K562 (cell line): ENCODE results near the gene MDC1. TPM values are rescaled to one million over a fixed set of nuclear protein-coding genes. Genes with fewer than 3 reads are reported as not detected.
A peak's percentile ranks its signal among the peaks of the same experiment; 100 is the strongest.

Experiments
- ATAC-seq: fragments of 200-7000 bp; cut with Tn5 transposase; 3 replicates; pipeline ENCODE4 v1.9.1; 2020; ENCODE audit warnings: moderate library complexity
- BruUV-seq: library from RNA; stranded (reverse); fragments of 400-500 nt; replicated peaks from 2 replicates; lab custom pipeline; 2021; lab: Mats Ljungman, UMichigan
- CTCF ChIA-PET: fragments of 300-600 bp; formaldehyde crosslinking; extraction: SDS; loops from one replicate; lab custom pipeline; 2021; ENCODE audit warnings: low intra/inter-chr PET ratio; lab: Yijun Ruan, JAX
- POLR2A ChIA-PET: fragments of 300-600, 350-650 bp; sonication (Branson Sonifier 250); formaldehyde crosslinking; extraction: SDS; loops from one replicate; lab custom pipeline; 2021; ENCODE audit warnings: antibody characterized with exemption, inconsistent platforms; lab: Yijun Ruan, JAX
- DNase-seq, 4 experiments: peaks; one replicate each; pipeline versions ENCODE4 v3.0.0 to v3.0.0-alpha.2; 2011 to 2018; ENCODE audit warnings: low spot score in 3 of 4, mixed read lengths in 3 of 4; ENCODE audit errors: extremely low read depth in 1 of 4
- FAIRE-seq: peaks from 2 replicates; lab custom pipeline; 2011; peaks lifted over from hg19 to GRCh38; lab: Jason Lieb, UNC
- H2AFZ ChIP-seq: 2 replicates; pipeline ENCODE4 v1.6.0; 2011; ENCODE audit warnings: low read depth, low read length, control low read depth, inconsistent platforms
- H3K27ac ChIP-seq: fragments of 200-600 bp; 3 replicates; pipeline ENCODE4 v1.8.0; 2011; ENCODE audit warnings: low read depth, mild to moderate bottlenecking, control low read depth, inconsistent platforms, low read length, moderate library complexity, mixed read lengths; ENCODE audit errors: extremely low read depth
- H3K27me3 ChIP-seq, 2 experiments: fragments of 300-600 bp in 1 of 2; 2 replicates in 1 of 2; 3 replicates in 1 of 2; pipeline versions ENCODE4 v1.6.0 to v1.8.0; 2011; ENCODE audit warnings: inconsistent platforms in 2 of 2, low read length in 2 of 2, mild to moderate bottlenecking in 1 of 2, mixed read lengths in 1 of 2, moderate library complexity in 1 of 2; ENCODE audit not compliant: control insufficient read depth in 2 of 2, insufficient read depth in 2 of 2
- H3K36me3 ChIP-seq: fragments of 300-600 bp; 3 replicates; pipeline ENCODE4 v1.8.0; 2011; ENCODE audit warnings: mild to moderate bottlenecking, low read length, inconsistent platforms; ENCODE audit not compliant: control insufficient read depth, insufficient read depth
- H3K4me1 ChIP-seq, 2 experiments: fragments of 200-600 bp in 1 of 2; replicated peaks in 1 of 2; 2 replicates in 1 of 2; 3 replicates in 1 of 2; pipeline versions ENCODE4 v1.5.1 to v1.8.0; 2011; ENCODE audit warnings: inconsistent platforms in 2 of 2, low read length in 2 of 2, mild to moderate bottlenecking in 1 of 2, mixed read lengths in 1 of 2, moderate library complexity in 1 of 2; ENCODE audit not compliant: control insufficient read depth in 2 of 2, insufficient read depth in 2 of 2
- H3K4me2 ChIP-seq: 2 replicates; pipeline ENCODE4 v1.6.1; 2011; ENCODE audit warnings: low read length, control low read depth, inconsistent platforms, mixed read lengths; ENCODE audit not compliant: insufficient read depth
- H3K4me3 ChIP-seq: fragments of 200-600 bp; sonication (generic), shearing (Covaris generic); 2 replicates; pipeline ENCODE4 v1.5.1; 2016; ENCODE audit warnings: control low read depth, inconsistent platforms
- H3K79me2 ChIP-seq: fragments of 200-600 bp; 3 replicates; pipeline ENCODE4 v1.8.0; 2011; ENCODE audit warnings: low read length, inconsistent platforms; ENCODE audit not compliant: control insufficient read depth, insufficient read depth
- H3K9ac ChIP-seq, 2 experiments: 2 replicates each; pipeline versions ENCODE4 v1.6.0 to v1.6.1; 2011; ENCODE audit warnings: low read depth in 2 of 2, low read length in 2 of 2, control low read depth in 1 of 2, inconsistent platforms in 1 of 2, mild to moderate bottlenecking in 1 of 2, mixed read lengths in 1 of 2; ENCODE audit not compliant: insufficient read depth in 1 of 2
- H3K9me1 ChIP-seq: one replicate; pipeline ENCODE4 v1.6.0; 2011; ENCODE audit warnings: inconsistent platforms, mild to moderate bottlenecking, low read length, moderate library complexity; ENCODE audit not compliant: control insufficient read depth, insufficient read depth
- H3K9me3 ChIP-seq: replicated peaks from 2 replicates; pipeline ENCODE4 v1.5.1; 2011; ENCODE audit warnings: low read depth, low read length, inconsistent platforms; ENCODE audit not compliant: control insufficient read depth, insufficient read depth
- H4K20me1 ChIP-seq: replicated peaks from 2 replicates; pipeline ENCODE4 v1.6.1; 2011; ENCODE audit warnings: low read length, inconsistent platforms, mixed read lengths; ENCODE audit not compliant: control insufficient read depth, insufficient read depth
- CHD4 ChIP-seq: fragments of 200-600 bp; sonication (generic); IDR thresholded peaks from 3 replicates; pipeline ENCODE4 v1.6.1; 2012; ENCODE audit warnings: low read depth, mild to moderate bottlenecking, mixed read lengths, low read length, inconsistent platforms; ENCODE audit not compliant: insufficient read depth, insufficient replicate concordance, poor library complexity, severe bottlenecking
- FOXA3 ChIP-seq, 2 experiments: fragments of 450-650 bp in 1 of 2; sonication (generic) in 1 of 2; formaldehyde crosslinking; IDR thresholded peaks in 1 of 2; conservative IDR thresholded peaks in 1 of 2; 2 replicates each; pipeline versions ENCODE4 v1.4.0 to v1.8.0; 2020 to 2022; ENCODE audit warnings: mild to moderate bottlenecking in 2 of 2, missing genetic modification reagents in 1 of 2
- MECOM ChIP-seq: fragments of 250-450 bp; sonication (Bioruptor Pico); IDR thresholded peaks from 2 replicates; pipeline ENCODE4 v1.8.0; 2022; ENCODE audit warnings: inconsistent platforms
- POLR2AphosphoS2 ChIP-seq: IDR thresholded peaks from 2 replicates; pipeline ENCODE4 v1.6.1; 2012; ENCODE audit warnings: low read length, improper control_type of control experiment
- POLR2AphosphoS5 ChIP-seq: IDR thresholded peaks from 2 replicates; pipeline ENCODE4 v1.6.1; 2011; ENCODE audit warnings: mild to moderate bottlenecking, low read depth, low read length, moderate library complexity; ENCODE audit not compliant: control insufficient read depth, insufficient read depth
- PRMT5 ChIP-seq: sonication (generic); formaldehyde crosslinking; IDR thresholded peaks from 2 replicates; pipeline ENCODE4 v1.5.0; 2020; ENCODE audit warnings: missing genetic modification reagents
- RBFOX2 ChIP-seq: fragments of 200-400 bp; formaldehyde crosslinking; IDR thresholded peaks from 2 replicates; pipeline ENCODE4 v1.6.1; 2017; ENCODE audit warnings: low read depth, mild to moderate bottlenecking, low read length, moderate library complexity
- SUPT5H ChIP-seq: fragments of 450-650 bp; IDR thresholded peaks from 2 replicates; pipeline ENCODE4 v1.6.1; 2016
- ZNF507 ChIP-seq: conservative IDR thresholded peaks from 2 replicates; pipeline ENCODE4 v1.6.1; 2017; ENCODE audit warnings: missing genetic modification characterization, missing compliant biosample characterization
- ZNF57 ChIP-seq: fragments of 450-650 bp; formaldehyde crosslinking; IDR thresholded peaks from 2 replicates; pipeline ENCODE4 v1.4.0; 2020; ENCODE audit warnings: mild to moderate bottlenecking, moderate library complexity
- WGBS: fragments of 100-300 bp; shearing (Covaris generic); methylation state at CpG from one replicate; pipeline ENCODE4 v1.1.6; 2016; ENCODE audit warnings: low coverage, mixed read lengths; ENCODE audit not compliant: insufficient coverage; ENCODE audit errors: missing lambda C conversion rate; 5-methylcytosine and 5-hydroxymethylcytosine counted together
- in situ Hi-C: fragments of 300-500 bp; cut with MboI; formaldehyde crosslinking; loops from 4 replicates; pipeline ENCODE4 v1.15.0; 2018; ENCODE audit warnings: inconsistent platforms, mixed read lengths
- intact Hi-C: fragments of 100-400 bp; cut with micrococcal nuclease; formaldehyde crosslinking; loops from 2 replicates; pipeline ENCODE4 v1.14.2; 2022
- polyA plus RNA-seq, 8 experiments: library from polyadenylated mRNA; depleted of rRNA in 4 of 8; stranded (reverse) in 5 of 8; unstranded in 3 of 8; fragments of >200 nt; fragmentation: Nextera tagmentation in 2 of 8; fragmentation: Illumina TruSeq in 1 of 8; extraction: Ambion mirVana in 2 of 8; extraction: Trizol in 1 of 8; gene quantifications; 2 replicates each; pipeline versions ENCODE4 v1.2.1 to v1.2.3, GENCODE V29; 2011 to 2014; ENCODE audit warnings: inconsistent platforms in 1 of 8, missing spikeins in 1 of 8
- total RNA-seq, 7 experiments: library from RNA; depleted of rRNA in 6 of 7; stranded (reverse); fragments of >200 nt in 6 of 7; fragmentation: Illumina TruSeq in 2 of 7; extraction: Trizol in 2 of 7; gene quantifications; 2 replicates each; pipeline versions ENCODE4 v1.2.1 to v1.2.3, GENCODE V29; 2011 to 2021; ENCODE audit warnings: low replicate concordance in 1 of 7
- TF ChIP-seq, protein P1 (sequence below), 2 experiments: IDR thresholded peaks in 1 of 2; conservative IDR thresholded peaks in 1 of 2; 2 replicates each; pipeline ENCODE4 v1.6.1; 2016; ENCODE audit warnings: low read depth in 2 of 2, mild to moderate bottlenecking in 1 of 2, missing compliant biosample characterization in 1 of 2, missing genetic modification characterization in 1 of 2, moderate library complexity in 1 of 2

Gene MDC1
- total and polyA plus RNA-seq, 9 of the 15 experiments (the other 6 are each of a cell fraction or from before 2014, with no cell fraction given): 8.2 to 114 (median 20.0) TPM

DNA sequence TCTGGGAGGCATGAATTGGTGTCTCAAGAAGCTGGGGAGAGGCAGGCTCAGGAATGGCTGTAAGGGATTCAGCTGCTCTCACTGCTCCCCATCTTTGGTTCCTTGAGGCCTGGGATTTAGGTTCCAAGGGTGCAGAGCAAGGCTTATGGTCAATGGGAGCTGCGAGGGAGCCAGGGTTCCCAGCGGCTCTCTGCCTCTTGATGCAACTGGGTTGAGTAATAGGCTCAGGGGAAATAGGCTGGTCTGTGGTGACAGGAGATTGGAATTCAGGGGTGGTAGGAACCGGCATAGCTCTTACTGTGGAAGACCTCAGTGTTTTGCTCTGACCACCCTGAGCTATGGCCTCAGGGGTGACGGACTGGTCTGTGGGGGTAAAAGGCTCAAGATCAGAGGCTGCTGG is 13.3 kb downstream of the MDC1 start:
- ATAC-seq: no peak

DNA sequence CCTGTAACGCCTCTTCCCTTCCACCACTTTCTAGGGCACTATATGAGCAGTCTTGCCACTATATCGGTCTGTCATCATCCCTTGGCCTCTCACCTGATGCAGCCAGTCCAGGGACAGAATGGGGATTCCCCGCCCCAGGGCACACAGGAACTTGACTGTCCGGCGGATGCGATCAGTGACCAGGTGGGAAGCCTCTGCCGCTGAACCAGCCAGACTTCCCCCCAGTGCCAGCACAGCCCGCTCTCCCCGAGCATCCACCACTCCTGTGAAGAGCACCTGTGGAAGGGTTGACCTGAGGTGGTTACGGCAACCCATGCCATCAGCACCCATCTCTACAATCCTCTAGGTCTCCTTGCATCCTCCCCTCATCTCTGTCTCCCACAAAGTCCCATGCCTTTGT is 14.1 kb downstream of the MDC1 start:
- CTCF ChIA-PET: no interaction called here
- 93% methylated on average over 10 of the region's 10 CpGs for WGBS
- no TSS peak for BruUV-seq
- TF ChIP-seq, protein P1, sequence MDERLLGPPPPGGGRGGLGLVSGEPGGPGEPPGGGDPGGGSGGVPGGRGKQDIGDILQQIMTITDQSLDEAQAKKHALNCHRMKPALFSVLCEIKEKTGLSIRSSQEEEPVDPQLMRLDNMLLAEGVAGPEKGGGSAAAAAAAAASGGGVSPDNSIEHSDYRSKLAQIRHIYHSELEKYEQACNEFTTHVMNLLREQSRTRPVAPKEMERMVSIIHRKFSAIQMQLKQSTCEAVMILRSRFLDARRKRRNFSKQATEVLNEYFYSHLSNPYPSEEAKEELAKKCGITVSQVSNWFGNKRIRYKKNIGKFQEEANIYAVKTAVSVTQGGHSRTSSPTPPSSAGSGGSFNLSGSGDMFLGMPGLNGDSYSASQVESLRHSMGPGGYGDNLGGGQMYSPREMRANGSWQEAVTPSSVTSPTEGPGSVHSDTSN (CRISPR knock-in tag; IDR thresholded peaks at IDR 0.05; ENCODE audit: low read depth): no peak
- TF ChIP-seq, protein P1 (tag; conservative IDR thresholded peaks at IDR 0.05; ENCODE audit: low read depth): no peak
- TF ChIP-seq FOXA3 (CRISPR knock-in tag; conservative IDR thresholded peaks at IDR 0.05 in 1 of 2, IDR thresholded peaks at IDR 0.05 in 1 of 2) (no peak), RBFOX2 (peak; percentile 43; the same call in 1 of the 2 replicates), PRMT5 (CRISPR knock-in tag) (no peak), CHD4 (no peak), POLR2AphosphoS2 (0 out of 2 replicates have a peak, but pooled peaks have one; percentile 10), MECOM (CRISPR knock-in tag) (no peak)

More for the DNA sequence above, 13.3 kb downstream of the MDC1 start:
- no peak overlapping the region for H2AFZ ChIP-seq
- H3K36me3 ChIP-seq: peaks cover 77% of the 10 kb centered on the region
- no peaks in the 10 kb centered on the region for H3K9me3 ChIP-seq
- no peak overlapping the region for H3K27ac ChIP-seq
- TF ChIP-seq POLR2AphosphoS5 (peak; percentile 22; the same call in 1 of the 2 replicates), ZNF57 (CRISPR knock-in tag) (no peak), ZNF507 (no peak), SUPT5H (0 out of 2 replicates have a peak, but pooled peaks have one; percentile 15)
- no peaks in the 10 kb centered on the region for H3K4me1 ChIP-seq
- FAIRE-seq: no peak
- H3K79me2 ChIP-seq: no peaks in the 10 kb centered on the region
- H3K9ac ChIP-seq: no peak overlapping the region; a peak in 1 of 4 replicates
- DNase-seq: no peak
- intact Hi-C loops: no loop called here
- no peak overlapping the region for H3K4me3 ChIP-seq
- no peaks in the 10 kb centered on the region for H3K27me3 ChIP-seq
- POLR2A ChIA-PET: interaction anchor here (0.5 to 27.1 kb wide), 7 partner anchors 5 to 1101 kb away, joined by 3 to 524 read pairs (median 4); partner anchors contain the start of genes MDC1, NRM and TUBB
- H4K20me1 ChIP-seq: no peaks in the 10 kb centered on the region
- in situ Hi-C loops: no loop called here
- WGBS: 89% methylated on average over 4 of the region's 4 CpGs
- CTCF ChIA-PET: no interaction called here
- BruUV-seq: no TSS peak
- H3K4me2 ChIP-seq: no peak overlapping the region
- H3K9me1 ChIP-seq: no peaks in the 10 kb centered on the region

More for the DNA sequence above, 14.1 kb downstream of the MDC1 start:
- intact Hi-C loops: no loop called here
- Histone ChIP-seq H3K9me3 (no peaks in the 10 kb centered on the region), H3K27me3 (no peaks in the 10 kb centered on the region), H3K4me2 (no peak overlapping the region), H4K20me1 (no peaks in the 10 kb centered on the region), H3K4me1 (no peaks in the 10 kb centered on the region), H2AFZ (no peak overlapping the region), H3K27ac (no peak overlapping the region), H3K79me2 (no peaks in the 10 kb centered on the region), H3K9me1 (no peaks in the 10 kb centered on the region), H3K9ac (no peak overlapping the region), H3K4me3 (no peak overlapping the region), H3K36me3 (peaks cover 70% of the 10 kb centered on the region)
- FAIRE-seq (no peak), ATAC-seq (no peak), DNase-seq (no peak)
- in situ Hi-C loops: no loop called here
- POLR2A ChIA-PET: interaction anchor here (0.7 to 27.1 kb wide), 5 partner anchors 5 to 176 kb away, joined by 3 to 524 read pairs (median 5); partner anchors contain the start of genes MDC1, NRM and TUBB
